Erythroblast (primary cell): ENCODE results near the gene ZNF407.

Source experiments
- GATA1 ChIP-seq: IDR thresholded peaks from 2 replicates; pipeline ENCODE4 v1.6.1; 2011; ENCODE audit warnings: low read depth, mild to moderate bottlenecking, control low read depth, low read length, moderate library complexity
- POLR2A ChIP-seq: IDR thresholded peaks from 2 replicates; pipeline ENCODE4 v1.6.1; 2011; ENCODE audit warnings: mild to moderate bottlenecking, low read length

DNA sequence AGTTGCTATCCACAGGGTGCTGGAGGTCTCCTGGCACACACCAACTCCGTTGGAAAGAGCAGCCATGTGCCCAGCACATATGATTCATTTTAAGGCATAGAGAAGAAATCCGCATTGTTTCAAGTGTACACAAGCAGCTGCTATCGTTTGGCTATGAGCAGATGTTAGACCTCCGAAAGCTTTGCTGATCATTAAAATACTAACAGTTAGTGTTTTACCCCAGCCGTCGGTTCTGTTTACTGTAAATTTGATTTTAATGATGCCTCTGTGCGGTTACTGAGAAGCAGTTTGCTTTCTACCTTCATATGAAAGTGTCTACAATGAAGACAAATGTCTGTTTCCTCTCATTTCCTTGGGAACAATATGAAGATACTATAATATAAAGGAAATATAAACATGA is 456.4 kb downstream of the ZNF407 start:
- no peak for TF ChIP-seq POLR2A
- TF ChIP-seq GATA1 = no peak
